ACHN (cell line): ENCODE measurements around the gene AMFR.

Experiments used
- DNase-seq: peaks from one replicate; pipeline ENCODE4 v3.0.0-alpha.2; 2015
- in situ Hi-C: cut with HindIII; loops from 2 replicates; pipeline ENCODE4 v1.10.0; 2017; ENCODE audit warnings: low sequenced_read_pairs, low pct_ligation_motif_present, low pct_unique_long_range_greater_than_20kb

Gene AMFR

DNA sequence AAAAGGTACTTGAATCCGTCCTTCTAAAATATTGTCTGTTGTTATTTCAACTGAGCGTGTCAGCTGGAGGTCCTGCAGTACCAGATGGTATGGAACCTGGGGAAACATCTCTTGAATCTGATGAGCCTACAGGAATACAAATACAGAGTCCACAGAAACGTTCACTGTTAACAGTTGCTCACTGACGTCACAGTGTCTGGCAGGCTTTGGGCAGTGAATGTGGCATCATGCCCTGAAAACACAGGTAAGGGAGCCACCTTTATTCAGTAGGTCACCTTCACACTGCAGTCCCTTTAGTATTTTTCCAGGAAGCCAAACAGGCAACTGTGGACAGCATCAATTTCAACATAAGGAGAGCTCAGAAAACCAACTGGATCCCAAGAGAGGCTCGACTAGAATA, 56.1 kb downstream of the AMFR start:
- DNase-seq, result no peak
- in situ Hi-C loops, result no loop called here

DNA sequence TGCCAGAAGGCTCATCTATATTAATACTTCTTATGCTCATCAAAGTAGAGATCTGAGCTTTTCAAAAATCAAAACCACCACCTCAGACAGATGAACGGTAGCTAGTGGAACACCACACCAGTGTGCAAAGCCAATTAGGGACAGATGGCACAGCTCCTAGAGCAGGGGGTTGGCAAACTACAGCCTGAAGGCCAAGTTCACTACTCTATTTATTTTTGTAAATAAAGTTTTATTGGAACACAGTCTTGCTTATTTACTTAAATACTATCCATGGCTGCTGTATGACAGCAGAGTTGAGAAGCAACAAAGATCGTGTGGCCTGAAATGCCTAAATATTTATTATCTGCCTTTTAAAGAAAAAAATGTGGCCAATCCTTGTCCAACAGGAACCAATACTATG, 56.8 kb downstream of the AMFR start:
- in situ Hi-C loops, result no loop called here
- no peak for DNase-seq

DNA sequence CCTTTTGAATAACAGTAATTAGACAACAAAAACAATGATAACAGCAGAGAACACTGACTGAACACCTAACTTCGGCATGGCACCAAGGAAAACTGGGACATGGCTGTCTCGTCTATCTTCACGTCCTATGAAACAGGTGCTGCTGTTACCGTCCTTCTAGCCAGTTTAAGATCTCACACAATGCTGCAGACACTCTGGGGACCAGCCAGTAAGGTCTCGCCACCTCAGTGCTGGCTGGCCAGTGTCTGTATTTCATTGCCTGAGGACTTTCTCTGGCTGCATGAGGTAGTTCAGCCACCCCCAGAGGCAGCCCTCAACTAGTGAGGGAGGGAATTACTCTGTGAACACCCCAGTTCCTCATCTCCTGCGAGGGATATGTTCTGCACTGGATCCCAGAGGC, 57.6 kb downstream of the AMFR start:
- in situ Hi-C loops, result no loop called here
- DNase-seq, result no peak

DNA sequence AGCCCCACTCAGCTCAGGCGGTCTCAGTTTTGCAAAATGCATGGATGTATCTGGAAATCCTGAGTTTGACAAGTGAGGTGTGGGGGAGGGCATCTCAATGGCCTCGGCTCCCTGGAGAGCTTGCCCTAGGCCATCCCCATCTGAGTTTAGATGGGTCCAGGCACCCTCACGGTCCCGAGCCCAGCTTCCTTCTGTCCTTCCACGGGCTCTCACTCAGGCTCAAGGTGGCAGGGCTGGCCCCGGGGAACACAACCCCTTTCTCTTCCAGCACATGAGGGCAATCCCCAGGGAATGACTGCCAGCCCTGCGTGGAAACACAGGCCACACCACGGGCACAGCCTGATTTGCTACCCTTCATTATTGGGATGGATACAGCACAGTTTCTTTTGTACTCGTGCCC, 58.4 kb downstream of the AMFR start:
- no peak for DNase-seq
- in situ Hi-C loops, result no loop called here

DNA sequence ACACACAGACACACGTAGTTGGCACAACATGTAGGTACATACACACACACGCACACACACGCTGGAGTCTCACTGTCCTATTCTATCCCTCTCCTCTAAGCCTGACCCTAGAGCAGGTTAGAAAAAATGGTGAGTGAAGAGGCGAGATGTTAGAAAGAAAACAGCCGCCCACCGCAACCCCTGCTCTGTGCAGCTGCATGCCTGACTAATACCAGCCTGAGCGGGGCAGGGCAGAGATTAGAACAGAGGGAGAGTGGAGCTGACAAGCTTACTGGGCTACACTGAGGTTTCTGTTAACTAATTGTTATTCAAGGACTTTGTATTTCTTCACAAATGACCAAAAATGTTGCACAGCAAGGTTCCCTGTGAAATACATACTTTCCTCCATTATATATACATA, 59.8 kb downstream of the AMFR start:
- in situ Hi-C loops, result no loop called here

DNA sequence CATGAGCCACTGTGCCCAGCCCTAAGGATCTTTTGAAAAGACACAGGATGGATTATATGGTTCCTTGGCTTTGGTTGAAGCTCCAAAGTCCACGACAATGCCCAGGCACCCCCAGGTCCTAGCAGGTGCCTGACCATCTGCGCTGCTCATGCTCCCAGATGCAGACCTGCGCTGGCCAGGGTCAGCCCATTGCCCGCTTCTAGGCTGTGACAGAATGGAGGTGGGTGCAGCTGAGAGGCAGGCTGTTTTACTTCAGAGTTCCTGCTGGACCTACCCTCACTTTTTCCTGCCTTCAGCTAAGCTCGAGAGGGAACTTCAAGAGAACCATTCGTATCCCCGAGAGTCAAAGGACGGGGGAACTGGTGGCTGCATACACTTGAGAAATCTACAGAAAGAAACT, 60.5 kb downstream of the AMFR start:
- in situ Hi-C loops, result no loop called here
- no peak for DNase-seq

More for the DNA sequence above, 59.8 kb downstream of the AMFR start:
- DNase-seq, result no peak

DNA sequence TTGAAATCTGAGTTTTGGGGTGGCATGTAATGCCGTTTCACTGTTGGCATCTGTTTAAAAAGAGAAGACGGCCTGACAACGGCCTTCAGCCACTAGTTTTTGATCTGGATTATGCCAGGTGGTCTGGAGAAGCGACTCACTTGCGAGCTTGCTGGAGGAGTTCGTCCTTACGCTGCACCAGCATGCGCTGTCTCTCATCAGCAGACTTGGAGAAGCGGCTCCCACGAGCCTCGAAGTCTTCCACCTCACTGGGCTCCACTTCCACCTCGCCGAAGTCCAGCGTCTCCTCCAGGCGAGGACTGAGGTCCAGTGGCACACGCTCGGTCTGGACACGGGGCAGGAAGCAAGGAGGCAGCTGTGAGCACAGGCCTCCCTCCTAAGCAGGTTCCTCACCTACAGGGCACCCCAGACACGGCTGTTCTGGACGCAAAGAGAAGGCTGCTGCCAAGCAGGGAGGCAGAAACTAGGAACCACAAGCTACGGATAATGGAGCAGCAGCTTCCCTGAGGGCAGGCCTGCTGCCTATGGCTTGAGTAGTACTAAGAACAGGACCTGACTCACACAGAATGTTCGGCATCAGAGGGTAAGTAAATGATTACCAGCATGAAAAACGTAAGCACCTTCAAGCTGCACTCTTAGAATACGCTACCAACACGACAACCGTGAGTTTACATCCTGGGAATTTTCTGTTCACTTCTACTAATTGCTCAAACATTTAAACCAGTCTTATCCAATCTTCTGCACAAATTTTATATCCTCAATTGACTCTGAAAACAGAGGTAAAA, 61.4 kb downstream of the AMFR start:
- in situ Hi-C loops, result no loop called here
- no peak for DNase-seq

DNA sequence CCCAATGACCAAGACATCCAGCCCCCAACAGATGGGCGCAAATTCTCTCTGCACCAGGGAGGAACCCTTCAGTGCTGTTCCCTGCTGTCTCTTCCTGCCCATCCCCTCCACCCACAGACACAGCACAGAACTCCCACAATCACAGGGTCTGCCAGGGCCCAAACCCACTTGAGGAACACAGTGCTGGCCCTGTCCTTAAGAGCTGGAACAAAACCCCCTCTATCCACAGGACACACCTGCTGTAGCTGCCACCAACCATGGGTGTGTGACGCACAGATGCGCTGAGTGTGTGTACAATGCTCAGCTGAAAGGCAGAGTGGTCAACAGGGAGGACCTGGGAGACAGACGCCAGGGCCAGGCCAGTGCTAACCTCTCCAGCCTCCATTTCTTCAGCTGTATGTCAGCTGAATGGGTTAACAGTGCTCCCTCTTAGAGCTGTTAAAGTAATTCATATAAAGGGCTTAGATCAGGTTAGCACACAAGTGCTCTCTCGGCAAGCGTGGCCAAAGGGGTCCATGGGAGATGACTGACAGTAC, 62.1 kb downstream of the AMFR start:
- in situ Hi-C loops, result no loop called here
- no peak for DNase-seq

DNA sequence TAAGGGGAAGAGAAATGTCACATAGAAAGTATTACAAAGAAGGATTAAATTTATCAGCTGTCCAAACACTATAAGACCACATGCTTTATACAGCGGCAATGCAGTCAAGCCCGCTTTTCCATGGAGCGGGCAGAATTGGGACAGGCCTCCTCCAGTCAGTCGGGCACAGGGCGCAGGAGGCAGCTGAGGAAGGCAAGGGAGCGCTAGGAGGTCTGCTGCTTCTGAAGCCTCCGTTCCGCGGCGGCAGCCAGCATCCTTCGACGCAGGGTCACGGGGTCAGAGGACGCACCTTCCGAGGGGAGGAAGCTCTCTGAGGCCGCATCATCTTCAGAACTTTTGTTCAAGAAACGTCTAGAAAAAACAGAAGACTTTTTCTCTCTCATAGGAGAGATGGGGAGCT, 62.6 kb downstream of the AMFR start:
- in situ Hi-C loops, result no loop called here
- DNase-seq, result no peak

DNA sequence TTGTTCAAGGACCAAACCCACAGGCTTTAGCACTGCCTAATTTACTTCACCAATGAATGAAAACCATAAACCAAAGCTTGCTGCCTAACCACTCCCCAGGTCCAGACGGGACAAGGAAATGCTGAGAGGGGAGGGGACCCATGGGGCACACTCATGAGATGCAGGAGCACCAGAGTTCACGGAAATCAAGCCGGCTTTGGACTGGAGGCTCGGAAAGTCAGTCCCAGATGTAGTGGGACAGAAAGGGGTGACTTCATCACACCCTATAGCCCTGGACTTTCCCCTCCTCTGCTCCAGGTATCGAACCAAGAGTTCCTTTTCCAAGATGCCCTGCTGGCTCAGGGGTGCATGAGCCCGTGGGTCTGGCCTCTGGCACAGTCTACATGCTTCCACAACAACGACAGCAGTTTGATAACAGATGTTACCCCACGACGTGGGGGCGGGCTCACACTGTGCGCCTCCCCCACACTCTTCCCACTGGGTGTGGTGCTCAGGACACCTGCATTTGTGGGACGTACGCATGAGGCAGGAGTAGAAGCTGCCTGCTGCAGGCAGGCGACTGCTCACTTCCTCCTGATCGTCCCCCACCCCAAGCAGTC, 63.2 kb downstream of the AMFR start:
- DNase-seq, result no peak
- in situ Hi-C loops, result no loop called here

DNA sequence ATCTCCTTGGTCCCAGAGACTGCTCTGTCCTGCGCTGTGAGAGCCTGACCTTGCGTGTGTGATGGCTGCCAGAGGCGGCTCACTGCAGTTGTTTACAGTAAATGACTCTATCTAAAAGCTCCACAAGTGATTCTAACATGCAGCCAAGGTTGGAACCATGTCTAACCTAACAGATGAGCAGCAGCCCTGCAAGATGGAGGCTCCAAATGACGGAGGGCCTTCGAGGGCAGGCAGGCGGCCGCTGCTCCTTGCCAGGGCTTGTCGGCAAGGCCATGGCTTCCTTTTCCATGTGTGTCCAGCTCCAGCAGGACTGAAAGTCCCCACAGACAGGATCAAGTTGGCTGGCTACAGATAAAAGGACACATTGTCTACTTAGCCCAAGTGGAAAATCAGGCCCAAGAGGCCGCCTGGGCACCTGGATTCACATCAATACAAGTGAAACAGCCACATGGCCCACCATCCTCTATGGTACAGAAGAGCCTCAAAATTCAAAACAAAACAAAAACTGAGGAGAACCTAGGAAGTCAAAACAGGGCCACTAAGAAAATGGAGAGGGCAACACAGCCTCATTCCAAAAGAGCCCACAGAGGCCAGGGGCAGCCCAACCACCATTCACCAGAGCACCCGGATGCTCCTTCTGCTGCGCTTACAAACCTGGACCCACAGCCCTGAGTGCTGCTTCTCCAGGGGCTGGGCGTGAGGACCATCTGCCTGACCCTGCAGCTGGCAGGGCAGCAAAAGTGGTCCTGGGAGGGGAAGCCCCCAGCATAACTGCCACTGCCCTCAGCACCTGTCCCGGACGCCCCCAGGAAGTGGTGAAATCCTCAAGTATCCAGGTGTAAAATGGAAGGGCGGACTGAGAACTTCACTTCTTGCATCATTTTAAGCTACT, 65.0 kb downstream of the AMFR start:
- in situ Hi-C loops, result no loop called here

DNA sequence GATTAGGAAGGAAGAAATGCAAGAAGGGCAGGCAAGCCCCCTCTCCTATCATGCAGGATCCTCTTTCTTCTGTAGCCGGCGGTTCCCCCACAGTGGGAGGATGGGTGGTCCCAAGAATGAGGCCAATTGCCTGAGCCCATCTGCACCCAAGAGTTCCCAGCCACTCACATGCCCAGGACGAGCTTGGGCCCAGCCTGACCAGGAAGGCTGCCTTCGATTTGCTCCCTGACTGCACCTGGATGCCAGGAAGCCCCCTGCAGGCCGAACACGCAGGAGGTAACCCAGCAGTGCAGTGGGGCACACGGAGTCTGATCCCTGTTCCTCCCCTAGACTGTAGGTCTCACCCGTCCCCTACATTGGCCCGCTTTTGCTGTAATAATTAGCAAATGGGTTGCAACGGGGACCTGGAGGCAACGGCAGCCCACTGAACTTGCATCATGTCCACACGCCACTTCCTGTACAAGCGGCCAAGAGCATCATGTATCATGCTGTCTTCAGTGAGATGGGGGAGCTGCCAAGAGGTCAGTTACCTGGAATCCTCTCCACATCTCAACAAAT, 67.5 kb downstream of the AMFR start:
- DNase-seq, result no peak
- in situ Hi-C loops, result no loop called here

More for the DNA sequence above, 65.0 kb downstream of the AMFR start:
- DNase-seq, result no peak

DNA sequence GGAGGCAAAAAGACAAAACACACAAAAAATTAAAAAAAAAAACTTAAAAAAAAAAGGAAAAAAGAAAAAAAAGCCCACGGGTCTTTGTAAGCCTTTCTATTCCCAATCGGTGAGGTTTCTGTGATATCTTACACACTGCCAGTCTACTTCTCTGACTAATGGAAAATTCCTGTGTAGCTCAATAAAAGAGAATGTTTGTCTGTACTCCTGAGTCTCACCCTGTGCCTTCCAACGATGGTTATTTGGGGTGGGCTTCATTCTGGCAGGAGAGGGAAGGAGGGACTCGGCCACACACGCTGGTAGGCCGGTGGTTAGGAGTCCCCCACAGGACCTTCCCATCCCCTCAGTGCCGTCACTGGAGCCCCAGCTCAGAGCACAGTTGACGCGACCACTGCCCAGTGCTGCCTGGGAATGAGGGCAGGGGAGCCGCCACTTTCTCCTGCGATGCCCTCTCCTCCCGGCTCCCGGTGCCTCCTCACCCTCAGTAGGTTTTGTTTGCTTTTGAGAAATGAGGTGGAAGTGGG, 68.0 kb downstream of the AMFR start:
- in situ Hi-C loops, result no loop called here
- peak; percentile 15 for DNase-seq

DNA sequence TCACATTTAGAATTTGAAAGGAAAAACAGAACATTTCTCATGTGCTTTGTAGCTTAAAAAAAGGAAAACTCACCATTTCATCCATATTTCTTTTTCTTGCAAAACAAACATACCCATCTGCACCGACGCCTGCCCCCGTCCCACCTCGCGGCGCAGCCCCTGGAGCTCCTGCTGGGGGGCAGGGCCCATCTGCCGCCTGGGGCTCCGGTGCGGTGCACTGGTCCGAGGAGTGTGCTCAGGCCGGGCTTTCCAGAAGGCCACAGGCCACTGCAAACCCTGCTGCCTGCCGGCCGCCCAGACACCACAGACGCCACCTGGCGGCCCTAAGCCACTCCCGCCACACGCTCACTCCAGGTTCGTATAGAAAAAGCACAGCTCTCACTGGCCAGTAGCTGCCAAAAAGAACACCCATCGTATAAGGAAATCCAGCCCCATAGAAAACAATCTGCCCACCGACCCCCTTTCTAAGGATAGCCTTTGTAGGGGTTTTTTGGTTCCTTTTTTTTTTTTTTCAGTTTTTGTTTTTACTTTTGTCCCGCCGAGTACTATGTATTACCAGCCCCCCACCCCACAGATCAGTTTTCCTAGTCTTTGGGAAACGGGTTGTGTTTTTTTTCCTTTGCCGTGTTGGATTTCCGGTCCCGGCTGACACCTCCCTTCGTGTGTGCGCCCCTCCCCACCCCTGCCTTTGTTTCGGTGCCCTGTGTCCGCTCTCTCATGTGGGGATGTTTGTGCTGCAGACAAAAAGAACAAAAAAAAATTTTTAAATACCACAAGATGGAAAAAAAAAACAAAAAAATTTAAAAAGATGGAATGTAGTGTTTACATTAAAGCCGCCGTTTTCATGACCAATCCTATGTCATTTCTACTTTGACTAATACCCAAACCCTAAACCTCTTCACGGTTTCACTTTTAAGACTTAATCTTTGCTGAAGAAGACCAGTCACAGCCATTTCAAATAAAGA, 68.8 kb downstream of the AMFR start:
- in situ Hi-C loops, result no loop called here
- DNase-seq, result peak; percentile 93

DNA sequence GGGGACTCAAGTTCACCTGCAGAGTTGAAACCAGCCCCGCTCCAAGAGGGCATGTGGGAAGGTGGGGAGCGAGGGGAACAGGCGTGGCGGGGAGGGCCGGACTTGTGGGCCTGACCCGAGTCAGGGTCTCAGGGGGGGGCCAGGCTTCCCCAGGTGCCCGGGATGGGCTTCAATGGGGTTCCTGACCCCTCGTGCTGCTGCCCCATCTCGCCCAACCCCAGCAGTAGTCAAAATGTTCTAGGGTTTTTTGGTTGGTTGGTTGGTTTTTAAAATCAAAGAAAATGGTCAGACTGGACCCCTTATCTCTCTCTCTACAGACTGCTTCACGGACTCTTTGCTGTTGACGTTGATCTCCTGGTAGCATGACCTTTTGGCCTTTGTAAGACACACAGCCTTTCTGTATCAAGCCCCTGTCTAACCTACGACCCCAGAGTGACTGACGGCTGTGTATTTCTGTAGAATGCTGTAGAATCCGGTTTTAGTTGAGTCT, 69.5 kb downstream of the AMFR start:
- in situ Hi-C loops, result no loop called here
- DNase-seq, result no peak

DNA sequence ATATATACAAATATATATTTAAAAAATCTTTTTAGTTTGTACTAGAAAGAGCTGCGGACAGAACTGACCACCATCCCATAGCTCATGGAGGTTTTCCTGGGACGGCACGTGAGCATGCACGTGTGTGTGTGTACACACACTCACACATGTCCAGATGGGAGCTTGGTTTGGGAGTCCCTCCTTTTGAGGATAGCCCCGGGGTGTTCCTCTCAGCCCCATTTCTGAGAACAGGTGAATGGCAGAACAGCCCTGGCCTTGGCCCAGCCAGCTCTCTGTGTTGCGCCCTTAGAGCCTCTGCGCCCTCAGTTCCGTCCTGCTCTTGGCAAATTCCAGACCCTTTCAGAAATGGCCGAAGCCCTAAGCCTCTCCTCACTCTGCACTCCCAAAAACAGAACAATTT, 70.1 kb downstream of the AMFR start:
- in situ Hi-C loops, result no loop called here
- no peak for DNase-seq

DNA sequence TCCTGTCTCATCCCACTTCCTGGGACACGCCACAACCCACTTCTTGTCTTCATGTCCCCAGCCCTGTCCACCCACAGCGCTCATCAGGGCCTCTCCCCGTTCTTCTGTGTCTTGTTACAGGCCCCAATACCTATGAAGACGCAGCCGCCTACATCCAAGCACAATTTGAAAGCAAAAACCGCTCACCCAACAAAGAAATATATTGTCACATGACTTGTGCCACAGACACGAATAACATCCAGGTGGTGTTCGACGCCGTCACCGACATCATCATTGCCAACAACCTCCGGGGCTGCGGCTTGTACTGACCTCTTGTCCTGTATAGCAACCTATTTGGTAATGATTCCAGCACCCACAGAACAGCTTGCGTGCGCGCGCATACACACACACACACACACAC, 70.6 kb downstream of the AMFR start:
- DNase-seq, result no peak
- in situ Hi-C loops, result no loop called here

DNA sequence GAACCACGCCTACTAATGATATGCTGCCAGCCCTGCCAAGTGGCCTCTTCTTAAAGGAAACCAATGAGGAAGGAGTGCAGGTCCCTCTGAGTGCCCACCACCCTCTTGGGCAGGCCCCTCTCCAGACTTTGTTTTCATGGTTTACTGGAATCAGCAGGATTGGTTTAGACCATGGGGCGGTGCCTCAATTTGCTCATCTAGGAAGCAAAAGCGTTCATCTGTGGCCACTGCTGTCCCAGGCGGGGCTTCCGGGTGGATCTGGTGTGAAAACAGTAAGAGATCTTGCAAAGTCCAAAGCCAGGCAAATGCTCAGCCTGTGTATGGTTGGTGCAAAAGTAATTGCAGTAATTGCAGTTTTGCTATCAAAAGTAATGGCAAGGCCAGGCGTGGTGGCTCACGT, 71.3 kb downstream of the AMFR start:
- DNase-seq, result no peak
- in situ Hi-C loops, result no loop called here
